HG02943 (cell line): ENCODE measurements around the gene GTF2IRD1.

Source experiments
- ATAC-seq: cut with Tn5 transposase; IDR thresholded peaks from one replicate; pipeline ENCODE4 v1.9.1; 2021; ENCODE audit warnings: mild to moderate bottlenecking, low read depth, moderate library complexity; ENCODE audit not compliant: unreplicated experiment

Gene GTF2IRD1

DNA sequence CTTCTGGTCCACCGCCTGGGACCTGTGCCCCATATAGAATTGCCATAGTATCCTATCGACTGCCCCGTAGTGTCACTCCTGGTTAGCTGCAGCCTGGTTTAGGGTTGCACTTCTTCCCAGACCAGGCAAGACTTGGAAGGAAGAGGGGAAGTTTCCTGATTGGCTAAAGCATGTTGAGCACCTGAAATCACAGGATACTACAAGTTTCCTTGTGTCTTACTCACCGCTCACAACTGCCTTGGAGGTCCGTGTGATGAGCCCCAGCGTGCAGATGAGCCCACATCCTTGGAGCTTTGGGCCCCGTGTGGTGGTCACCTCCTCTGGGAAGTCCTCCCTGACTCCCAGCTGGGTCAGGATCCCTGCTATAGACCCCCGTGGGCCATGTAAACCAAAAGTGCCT, 129.9 kb downstream of the GTF2IRD1 start:
- no peak for ATAC-seq

DNA sequence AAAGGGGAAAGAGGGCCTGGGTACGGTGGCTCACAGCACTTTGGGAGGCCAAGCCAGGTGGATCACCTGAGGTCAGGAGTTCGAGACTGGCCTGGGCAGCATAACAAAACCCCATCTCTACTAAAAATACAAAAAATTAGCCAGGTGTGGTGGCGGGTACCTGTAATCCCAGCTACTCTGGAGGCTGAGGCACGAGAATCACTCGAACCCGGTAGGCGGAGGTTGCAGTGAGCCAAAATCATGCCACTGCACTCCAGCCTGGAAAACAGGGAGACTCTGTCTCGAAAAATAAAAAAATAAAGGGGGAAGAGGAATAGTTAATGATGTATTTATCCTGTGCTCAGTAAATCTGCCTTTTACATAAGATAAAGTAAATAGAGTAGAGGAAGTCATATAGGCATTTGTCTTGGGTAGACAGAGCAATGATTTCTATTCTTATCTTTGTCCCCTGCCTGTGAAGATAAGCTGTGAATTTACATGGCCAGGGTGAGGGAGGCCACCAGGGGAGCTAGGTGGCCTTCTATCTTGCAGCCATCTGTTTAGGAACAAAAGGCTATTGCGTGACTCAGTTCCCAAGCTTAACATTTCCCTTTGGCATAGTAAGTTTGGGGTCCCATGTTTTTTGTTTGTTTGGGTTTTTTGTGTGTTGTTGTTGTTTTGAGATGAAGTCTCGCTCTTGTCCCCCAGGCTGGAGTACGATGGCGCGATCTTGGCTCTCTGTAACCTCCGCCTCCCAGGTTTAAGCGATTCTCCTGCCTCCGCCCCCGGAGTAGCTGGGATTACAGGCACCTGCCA, 130.7 kb downstream of the GTF2IRD1 start:
- no peak for ATAC-seq

DNA sequence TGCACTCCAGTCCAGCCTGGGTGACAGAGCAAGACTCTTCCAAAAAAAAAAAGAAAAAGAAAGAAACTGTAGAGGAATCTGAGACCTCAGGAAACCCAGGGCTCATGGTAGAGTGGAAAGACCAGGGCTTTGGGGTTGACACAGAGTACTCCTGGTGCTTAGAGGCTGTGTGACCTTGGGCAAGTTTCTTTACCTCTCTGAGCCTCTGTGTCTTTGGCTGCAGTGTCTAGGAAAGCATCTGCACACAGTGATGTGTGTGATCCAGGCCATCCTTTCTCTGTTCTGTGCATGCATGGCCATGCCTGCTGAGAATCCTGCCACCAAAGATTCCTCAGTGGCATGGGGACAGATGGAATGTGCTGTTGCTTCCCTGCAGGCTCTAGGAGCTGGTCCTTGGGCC, 132.1 kb downstream of the GTF2IRD1 start:
- no peak for ATAC-seq

DNA sequence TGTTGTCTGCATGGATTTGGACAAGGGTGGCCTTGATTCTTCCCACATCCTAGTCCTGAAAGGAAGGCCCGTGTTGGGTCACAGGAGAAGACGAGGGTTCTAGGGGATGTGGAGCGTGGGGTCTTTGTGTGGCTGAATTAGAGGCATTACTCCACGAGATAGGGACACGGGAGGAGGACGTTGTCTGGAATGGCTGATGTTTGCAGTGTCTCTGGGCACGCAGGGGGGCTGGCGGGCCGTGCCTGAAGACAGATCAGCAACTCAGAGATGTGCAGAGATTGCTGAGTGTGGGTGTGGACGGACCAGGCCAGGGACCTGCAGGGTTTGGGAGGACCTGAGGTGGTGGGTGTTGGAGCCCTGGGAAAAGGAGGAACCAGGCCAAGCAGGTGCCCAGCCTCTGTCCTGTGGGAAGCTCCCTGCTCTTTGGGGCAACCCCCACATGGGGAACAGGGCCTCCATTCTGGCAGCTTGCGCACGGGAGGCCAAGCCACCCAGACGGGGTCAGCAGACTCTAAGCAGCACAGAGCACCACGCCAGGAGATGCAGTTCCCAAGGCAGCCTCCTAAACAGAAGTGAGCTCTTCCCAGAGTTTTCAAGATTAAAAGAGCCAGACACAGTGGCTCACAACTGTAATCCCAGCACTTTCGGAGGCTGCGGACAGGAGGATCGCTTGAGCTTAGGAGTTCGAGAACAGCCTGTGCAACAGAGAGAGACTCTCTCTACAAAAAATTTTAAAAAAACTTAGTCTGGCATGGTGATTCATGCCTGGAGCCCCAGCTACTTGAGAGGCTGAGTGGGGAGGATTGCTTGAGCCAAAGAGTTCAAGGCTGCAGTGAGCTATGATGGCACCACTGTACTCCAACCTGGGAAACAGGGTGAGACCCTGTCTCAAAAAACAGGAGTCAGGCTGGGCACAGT, 132.8 kb downstream of the GTF2IRD1 start:
- no peak for ATAC-seq

GRCh38 chr7:74587435-74588126, 133.9 kb downstream of the GTF2IRD1 start:
- no peak for ATAC-seq

DNA sequence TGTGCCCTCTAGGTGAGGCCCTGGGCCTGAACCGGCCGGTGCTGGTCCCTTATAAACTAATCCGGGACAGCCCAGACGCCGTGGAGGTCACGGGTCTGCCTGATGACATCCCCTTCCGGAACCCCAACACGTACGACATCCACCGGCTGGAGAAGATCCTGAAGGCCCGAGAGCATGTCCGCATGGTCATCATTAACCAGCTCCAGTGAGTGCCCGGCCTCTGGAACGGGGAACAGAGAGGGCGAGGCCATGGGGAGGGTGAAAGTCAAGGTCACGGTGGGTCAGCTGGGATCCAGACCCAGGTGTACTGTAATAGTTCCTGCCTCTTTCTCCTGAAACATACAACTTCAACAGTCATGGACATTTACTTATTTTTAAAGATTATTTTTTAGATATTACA, 137.1 kb downstream of the GTF2IRD1 start:
- no peak for ATAC-seq

DNA sequence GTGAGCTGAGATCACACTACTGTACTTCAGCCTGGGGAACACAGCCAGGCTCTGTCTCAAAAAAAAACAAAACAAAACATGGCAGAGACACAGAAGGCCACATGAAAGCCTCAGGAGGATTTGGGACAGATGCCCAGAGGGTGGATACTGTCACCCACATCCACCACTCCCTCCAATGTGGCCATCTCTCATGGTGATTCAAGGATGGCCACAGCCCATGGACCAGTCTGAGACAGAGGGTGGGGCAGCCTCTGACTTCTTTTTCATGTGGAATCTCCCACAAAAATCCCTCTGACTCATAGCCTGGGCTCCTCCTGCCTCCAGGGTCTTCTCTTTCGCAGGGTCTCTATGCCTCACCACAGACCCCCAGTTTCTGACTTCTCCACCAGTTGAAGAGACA, 144.9 kb downstream of the GTF2IRD1 start:
- ATAC-seq, result no peak

GRCh38 chr7:74599244-74599643, 145.5 kb downstream of the GTF2IRD1 start:
- ATAC-seq, result no peak

- ATAC-seq, result no peak
Measured at GRCh38 chr7:74604326-74605020, 150.8 kb downstream of the GTF2IRD1 start.

DNA sequence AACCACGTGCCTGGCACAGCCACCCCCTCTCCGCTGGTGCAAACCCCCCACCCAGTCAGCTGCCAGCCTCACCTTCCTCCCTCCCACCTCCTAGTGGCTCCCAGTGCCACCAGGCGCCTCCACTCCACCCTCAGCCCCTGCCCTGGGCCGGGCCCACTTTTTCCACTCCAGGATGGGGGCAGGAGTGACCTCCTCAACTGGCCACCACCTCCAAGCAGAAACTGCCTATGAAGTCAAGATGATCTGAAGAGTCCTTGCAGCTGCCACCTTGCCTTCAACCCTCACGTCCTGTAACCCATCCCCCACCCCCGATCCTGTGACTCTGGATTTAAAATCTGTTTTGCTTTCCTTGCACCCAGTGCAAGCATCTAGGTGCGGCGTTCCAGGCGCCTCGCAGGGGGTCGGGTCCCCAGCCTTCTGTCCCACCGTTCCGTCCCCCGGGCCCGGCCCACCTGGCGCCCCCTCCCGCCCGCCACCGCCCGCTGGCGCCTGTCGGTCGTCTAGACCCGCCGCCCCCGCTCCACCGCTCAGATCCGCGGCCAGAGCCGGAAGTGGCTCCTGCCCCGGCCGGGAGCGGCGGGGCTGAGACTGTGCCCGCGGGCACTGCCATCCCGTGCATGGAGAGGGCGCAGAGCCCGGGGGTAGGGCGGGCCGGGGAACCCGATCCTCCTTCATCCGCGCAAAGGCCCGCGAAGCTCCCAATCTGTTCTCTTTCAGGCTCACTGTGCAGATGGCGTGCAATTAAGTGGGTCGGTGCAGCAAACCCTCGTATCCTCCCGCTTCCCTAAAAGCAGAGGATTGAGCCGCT, 152.6 kb downstream of the GTF2IRD1 start:
- no peak for ATAC-seq

DNA sequence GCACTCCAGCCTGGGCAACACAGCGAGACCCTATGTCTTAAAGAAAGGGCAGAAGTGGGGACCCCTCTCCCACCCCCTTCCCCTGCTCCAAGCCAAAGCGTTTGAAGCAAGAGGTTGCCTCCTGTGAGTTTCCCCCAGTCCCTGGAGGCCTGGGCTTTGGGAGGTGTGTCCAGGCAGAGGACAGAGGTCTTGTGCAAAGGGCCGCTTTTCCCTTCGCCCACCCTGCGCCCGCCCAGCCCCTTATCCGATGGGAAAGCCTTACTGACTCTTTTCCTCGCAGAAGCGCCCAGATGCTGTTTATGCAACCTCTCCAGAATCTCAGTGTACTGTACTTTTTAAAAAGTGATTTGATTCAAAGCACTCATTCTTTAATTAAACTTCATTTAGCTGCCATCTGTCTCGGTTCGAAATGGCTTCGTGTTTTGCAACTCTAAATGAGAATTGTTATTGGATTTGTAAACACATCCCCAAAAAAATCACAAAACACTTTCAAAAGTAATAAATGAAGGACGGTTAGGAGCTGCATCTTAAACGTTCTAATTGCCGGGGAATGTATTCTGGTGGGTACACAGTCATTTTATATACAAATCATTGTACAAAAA, 153.3 kb downstream of the GTF2IRD1 start:
- no peak for ATAC-seq

- no peak for ATAC-seq
Measured at GRCh38 chr7:74612015-74612829, 158.5 kb downstream of the GTF2IRD1 start.

GRCh38 chr7:74615933-74616780, 162.5 kb downstream of the GTF2IRD1 start:
- no peak for ATAC-seq

DNA sequence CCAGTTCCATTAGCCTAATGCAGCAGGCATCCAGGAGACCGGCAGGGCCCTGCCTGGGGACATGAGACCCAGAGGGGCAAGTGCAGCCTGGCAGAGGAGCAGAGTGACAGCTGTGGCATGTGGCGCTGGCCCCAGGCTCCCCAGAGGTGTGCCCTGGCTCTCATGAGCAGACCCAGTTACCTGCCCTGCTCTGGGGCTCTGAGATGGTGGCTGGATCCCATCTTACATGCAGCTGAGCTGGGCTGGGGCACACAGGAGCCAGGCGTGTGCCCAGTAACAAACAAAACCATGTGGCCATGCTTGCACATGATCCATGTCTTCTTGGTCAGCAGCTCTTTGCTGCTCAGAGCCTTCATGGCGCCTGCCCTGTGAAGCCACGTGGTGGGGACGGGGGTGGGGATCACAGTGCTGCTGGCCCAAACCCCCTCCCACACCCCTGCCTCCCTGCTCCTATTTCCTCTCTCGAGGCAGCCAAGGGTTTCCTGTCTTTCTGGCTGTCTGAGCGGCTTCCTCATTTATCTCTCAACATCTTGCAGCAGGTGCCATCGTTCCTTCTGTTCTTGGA, 163.6 kb downstream of the GTF2IRD1 start:
- no peak for ATAC-seq

DNA sequence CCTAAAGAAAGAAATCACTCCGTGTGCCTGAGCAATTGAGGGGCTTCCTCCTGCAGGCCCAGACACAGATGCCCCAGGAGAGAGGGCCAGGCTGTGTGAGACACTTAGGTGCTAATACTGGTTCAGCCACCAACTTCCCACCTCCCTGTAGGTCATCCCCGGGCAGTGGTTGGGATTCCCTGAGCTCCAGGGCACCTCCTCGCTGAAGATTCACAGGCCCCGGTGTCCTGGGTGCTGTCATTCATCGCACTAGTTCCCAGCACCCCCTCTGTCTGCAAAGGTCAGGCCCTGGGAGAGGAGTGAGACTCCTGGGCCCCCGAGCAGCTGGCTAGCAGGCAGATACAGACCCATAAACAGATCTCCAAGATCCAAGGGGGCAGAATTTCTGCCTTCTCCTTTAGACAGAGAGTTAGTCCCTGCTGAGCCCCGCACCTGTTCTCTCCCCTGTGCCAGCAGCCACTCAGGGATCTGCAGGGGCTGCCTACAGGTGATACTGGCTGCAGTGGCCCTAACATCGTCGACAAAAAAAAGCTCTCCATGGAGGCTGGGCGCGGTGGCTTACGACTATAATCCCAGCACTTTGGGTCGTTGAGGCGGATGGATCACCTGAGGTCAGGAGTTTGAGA, 165.6 kb downstream of the GTF2IRD1 start:
- no peak for ATAC-seq

- ATAC-seq, result no peak
Measured at GRCh38 chr7:74622228-74622749, 168.6 kb downstream of the GTF2IRD1 start.
